22Rv1 (cell line): Measurements from ENCODE around the gene PSG5.
"Not testable (repeated sequence)": the region's sequence is repeated elsewhere in the genome, so short reads cannot be mapped to it uniquely, and the experiment has no call there.

ENCODE experiments used
- H3K27ac ChIP-seq: fragments of 450-650 bp; 2 replicates; pipeline ENCODE4 v1.5.1; 2017
- ZFX ChIP-seq: fragments of 450-650 bp; IDR thresholded peaks from 2 replicates; pipeline ENCODE4 v1.6.1; 2017; ENCODE audit warnings: antibody characterized with exemption, borderline replicate concordance
- TF ChIP-seq, protein P1 (sequence below): fragments of 450-650 bp; IDR thresholded peaks from 2 replicates; pipeline ENCODE4 v1.5.1; 2017; ENCODE audit warnings: mild to moderate bottlenecking

PSG5 gene

DNA sequence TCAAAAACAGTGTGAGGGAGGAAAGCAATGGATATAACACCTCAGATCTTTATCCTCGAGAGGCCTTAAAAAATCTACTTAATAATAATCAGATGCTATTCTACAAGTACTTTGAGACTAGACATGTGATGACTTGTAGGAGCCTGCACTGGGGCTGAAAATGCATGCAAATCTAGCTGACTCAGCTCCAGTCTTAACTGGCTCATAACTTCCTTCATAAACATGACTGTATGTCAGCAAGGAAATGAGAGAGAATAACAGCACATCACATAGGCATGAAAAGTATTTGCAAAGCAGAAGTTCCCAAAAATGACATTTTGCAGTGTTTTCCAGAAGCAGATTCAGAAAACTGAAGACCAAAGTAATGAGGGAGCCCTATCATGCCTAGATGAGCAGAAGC is 38.1 kb downstream of the PSG5 start:
- no peak overlapping the region for H3K27ac ChIP-seq

DNA sequence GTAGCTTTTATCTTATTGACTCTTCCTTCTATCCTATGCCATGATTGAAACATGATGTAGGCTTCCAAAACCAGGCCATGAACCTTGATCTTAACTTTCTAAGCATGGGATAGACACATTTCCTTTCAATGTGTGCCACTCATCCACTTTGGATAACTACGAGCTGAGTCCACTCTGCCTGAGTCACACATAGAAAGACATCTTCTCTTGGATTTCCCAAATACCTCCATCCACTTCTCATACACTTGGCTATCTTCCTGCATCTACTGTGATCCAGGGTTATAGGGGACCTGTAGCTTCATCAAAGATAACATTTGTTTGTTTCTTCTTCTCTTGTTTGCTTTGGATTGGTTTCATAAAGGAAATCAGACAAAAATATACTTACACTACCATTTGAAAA is 44.6 kb downstream of the PSG5 start:
- not testable (repeated sequence) for H3K27ac ChIP-seq

More for the DNA sequence above, 38.1 kb downstream of the PSG5 start:
- TF ChIP-seq ZFX = no peak
- TF ChIP-seq, protein P1, sequence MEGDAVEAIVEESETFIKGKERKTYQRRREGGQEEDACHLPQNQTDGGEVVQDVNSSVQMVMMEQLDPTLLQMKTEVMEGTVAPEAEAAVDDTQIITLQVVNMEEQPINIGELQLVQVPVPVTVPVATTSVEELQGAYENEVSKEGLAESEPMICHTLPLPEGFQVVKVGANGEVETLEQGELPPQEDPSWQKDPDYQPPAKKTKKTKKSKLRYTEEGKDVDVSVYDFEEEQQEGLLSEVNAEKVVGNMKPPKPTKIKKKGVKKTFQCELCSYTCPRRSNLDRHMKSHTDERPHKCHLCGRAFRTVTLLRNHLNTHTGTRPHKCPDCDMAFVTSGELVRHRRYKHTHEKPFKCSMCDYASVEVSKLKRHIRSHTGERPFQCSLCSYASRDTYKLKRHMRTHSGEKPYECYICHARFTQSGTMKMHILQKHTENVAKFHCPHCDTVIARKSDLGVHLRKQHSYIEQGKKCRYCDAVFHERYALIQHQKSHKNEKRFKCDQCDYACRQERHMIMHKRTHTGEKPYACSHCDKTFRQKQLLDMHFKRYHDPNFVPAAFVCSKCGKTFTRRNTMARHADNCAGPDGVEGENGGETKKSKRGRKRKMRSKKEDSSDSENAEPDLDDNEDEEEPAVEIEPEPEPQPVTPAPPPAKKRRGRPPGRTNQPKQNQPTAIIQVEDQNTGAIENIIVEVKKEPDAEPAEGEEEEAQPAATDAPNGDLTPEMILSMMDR = no peak

DNA sequence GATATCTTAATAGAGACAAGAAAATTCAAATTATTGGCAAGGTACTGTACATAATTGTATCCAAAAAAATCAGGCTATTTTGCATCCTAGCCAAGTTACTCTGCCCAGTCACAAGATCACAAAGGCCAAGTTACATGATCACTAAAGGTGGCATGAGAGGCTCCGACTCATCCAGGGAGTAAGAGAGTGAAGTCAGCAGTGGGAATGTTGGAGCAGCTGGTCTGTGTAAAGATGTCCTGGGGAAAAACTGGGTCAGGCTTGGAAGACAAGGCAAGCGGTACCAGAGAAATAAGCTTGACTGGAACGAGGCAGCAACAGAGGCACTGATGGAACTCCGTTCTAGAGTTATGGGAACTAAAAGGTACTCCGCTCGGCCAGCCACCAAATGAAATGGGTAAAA is 53.6 kb downstream of the PSG5 start:
- no peak overlapping the region for H3K27ac ChIP-seq
- no peak for TF ChIP-seq ZFX
- TF ChIP-seq, protein P1 = no peak

DNA sequence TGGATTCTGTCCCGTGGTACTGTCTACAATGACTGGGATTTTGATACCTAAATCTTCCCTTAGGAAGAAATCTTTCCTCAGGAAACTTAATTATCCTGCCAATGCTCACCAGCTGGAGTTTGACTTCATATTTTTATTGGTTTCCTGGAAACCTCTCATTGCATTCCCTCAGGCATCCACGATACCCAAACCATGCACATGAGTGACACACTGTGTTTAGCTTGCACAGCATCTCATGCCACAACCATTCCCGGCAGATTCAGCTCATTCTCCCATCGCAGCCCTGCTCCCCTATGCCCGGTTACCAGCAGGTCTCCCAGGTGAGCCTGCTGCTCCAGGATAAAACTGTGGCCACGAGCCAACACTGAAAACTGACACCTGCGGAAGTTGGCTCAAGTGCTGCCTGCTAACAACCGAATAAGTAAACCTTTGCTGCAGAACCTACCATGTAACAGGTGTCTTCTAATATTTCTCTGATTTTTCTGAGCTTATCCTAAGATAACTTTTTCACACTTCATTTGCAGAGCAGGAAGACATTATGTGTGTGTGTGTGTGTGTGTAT is 55.0 kb downstream of the PSG5 start:
- not testable (repeated sequence) for H3K27ac ChIP-seq

DNA sequence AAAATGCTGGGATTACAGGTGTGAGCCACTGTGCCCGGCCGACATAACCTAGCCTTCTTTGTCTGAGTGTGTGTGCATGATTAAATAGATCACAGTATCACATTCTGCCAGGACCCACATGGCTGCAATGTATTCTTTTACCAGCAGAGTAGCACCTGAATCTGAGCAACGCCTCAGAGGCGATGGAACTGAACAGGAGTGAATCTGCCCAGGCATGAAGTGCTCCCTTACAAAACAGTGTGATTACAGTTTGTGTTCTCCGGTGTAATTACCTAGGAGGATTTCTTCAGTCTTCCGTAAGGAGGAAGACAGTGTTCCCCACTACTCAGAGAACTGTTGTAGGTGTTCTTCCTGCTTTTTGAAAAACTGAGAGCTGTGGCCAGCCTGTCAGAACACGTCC is 57.1 kb downstream of the PSG5 start:
- H3K27ac ChIP-seq = not testable (repeated sequence)

DNA sequence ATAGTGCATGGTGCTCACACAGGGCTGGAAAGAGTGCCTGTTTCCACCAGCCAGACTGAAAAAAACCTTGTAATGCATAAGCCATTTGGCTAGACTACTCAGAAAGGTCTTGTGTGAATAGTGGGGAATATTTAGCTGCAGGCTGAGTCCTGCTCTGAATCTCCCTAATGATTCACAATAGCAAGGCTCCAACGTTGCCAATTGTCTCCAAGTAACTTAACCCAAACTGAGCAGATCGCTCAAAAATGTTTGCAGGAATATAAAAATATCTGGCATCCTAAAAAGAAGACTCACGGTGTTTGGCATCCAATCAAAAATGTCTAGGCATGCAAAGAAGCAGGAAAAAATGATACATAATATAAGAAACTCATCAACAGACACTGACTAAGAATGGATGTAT is 59.0 kb downstream of the PSG5 start:
- not testable (repeated sequence) for H3K27ac ChIP-seq

DNA sequence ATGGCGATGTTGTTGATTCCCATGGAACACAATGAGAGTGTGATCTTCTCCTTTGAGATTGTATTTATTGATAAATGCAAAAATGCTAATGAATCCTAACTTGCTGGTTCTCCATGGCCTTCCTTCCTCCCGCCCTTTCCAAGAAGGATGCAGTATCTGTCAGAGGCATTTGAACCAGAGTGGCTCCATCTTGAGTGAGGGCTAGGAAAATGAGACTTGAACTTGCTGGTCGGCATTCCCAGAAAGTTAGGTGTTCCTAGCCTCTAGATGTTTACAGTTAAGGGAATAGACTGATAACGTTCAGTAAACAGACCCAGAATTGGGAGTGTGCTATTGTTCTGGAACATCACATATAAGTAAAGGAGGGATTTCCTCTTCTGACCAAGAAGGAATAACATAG is 59.6 kb downstream of the PSG5 start:
- no peak for TF ChIP-seq ZFX
- TF ChIP-seq, protein P1 = no peak
- H3K27ac ChIP-seq = no peak overlapping the region

DNA sequence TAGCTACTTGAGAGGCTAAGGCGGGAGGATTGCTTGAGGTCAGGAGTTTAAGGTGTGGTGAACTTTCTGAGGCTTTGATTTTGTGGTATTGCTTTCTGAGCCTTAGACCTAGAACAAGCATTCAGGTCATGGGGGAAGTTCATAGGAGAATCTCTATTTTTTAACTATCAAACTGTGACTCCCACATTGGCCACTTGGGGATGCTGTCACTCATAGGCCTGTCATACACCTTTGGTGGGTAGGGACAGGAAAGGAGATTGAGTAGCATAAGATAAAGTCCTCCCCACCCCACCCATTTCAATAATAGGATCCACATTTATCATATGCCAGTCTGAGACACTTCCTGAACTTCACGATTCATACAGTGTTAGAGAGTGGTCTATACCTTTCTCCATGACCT is 62.0 kb downstream of the PSG5 start:
- H3K27ac ChIP-seq = no peak overlapping the region
- no peak for TF ChIP-seq ZFX
- TF ChIP-seq, protein P1 = no peak

DNA sequence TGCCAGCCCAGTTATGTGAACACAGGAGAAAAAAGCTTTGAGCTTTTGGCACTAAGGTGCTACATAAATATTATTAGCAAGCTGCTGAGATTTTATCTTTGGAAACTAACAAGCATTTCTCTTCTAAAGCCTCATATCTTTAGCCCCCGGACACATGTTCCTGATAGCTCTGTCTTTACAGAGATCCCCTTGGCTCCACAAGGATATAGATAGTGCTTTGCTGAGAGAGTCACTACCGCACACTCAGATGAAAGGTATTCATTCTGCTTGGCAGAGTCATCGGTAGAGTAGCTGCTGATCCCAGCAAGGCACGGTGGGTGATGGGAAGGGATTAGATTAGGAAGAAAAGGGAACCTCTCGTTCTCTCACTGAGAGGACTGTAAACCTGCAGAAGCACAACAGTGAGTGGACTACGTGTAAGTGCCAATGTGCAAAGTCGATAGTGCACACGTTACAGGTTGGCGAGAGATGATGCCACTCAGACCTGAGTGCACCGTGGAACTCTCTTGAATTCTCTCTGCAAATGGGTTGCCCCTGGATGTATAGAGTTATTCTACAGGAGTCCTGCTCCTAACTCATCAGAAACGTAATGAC is 65.8 kb downstream of the PSG5 start:
- H3K27ac ChIP-seq = not testable (repeated sequence)

DNA sequence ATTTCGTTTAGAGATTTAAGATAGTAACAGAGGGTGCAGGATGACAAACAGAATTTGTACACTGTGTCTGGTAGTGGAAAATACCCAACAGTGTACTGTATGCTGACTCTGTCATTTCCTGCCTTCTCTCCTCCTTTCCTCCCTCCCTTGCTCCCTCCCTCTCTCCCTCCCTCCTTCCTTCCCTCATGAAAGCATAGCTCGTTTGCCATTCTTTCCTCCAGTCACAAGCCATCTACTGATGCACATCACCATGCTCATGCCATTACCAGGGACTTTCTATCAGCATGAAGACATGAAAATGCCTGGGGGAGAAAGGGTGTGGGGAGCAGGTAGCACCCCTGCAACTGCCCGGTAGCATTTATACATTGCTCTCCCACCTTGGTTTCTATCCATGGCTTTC is 66.8 kb downstream of the PSG5 start:
- H3K27ac ChIP-seq = not testable (repeated sequence)
